Choroid plexus epithelial cell (primary cell): ENCODE data around the gene ARHGAP26.
A peak's percentile ranks its signal among the peaks of the same experiment; 100 is the strongest.

Experiments used
- DNase-seq: peaks from one replicate; pipeline ENCODE4 v3.0.0-alpha.2; 2010; ENCODE audit warnings: low read depth
- H3K4me3 ChIP-seq: 2 replicates; pipeline ENCODE4 v1.5.1; 2011; ENCODE audit warnings: low read depth, mild to moderate bottlenecking, control low read depth, low read length, moderate library complexity
- CTCF ChIP-seq: conservative IDR thresholded peaks from 2 replicates; pipeline ENCODE4 v1.5.1; 2011; ENCODE audit warnings: low read depth, mild to moderate bottlenecking, control low read depth, inconsistent platforms, low read length, moderate library complexity

ARHGAP26 gene

GRCh38 chr5:142862594-142862993, 92.4 kb downstream of the ARHGAP26 start:
- DNase-seq = no peak
- H3K4me3 ChIP-seq = no peak overlapping the region
- no peak for TF ChIP-seq CTCF

GRCh38 chr5:142863856-142864255, 93.7 kb downstream of the ARHGAP26 start:
- H3K4me3 ChIP-seq = no peak overlapping the region
- no peak for DNase-seq
- no peak for TF ChIP-seq CTCF

GRCh38 chr5:142864290-142865260, 94.4 kb downstream of the ARHGAP26 start:
- DNase-seq = no peak
- no peak for TF ChIP-seq CTCF

GRCh38 chr5:142865631-142866030, 95.5 kb downstream of the ARHGAP26 start:
- no peak for TF ChIP-seq CTCF
- DNase-seq = no peak

More at GRCh38 chr5:142864290-142865260, 94.4 kb downstream of the ARHGAP26 start:
- H3K4me3 ChIP-seq = no peak overlapping the region

GRCh38 chr5:142866563-142867275, 96.5 kb downstream of the ARHGAP26 start:
- peak; percentile 87 for DNase-seq
- TF ChIP-seq CTCF = peak; percentile 77

More at GRCh38 chr5:142865631-142866030, 95.5 kb downstream of the ARHGAP26 start:
- H3K4me3 ChIP-seq = no peak overlapping the region

GRCh38 chr5:142869886-142870285, 99.7 kb downstream of the ARHGAP26 start:
- no peak overlapping the region for H3K4me3 ChIP-seq
- peak; percentile 72 for DNase-seq
- TF ChIP-seq CTCF = no peak

More at GRCh38 chr5:142866563-142867275, 96.5 kb downstream of the ARHGAP26 start:
- H3K4me3 ChIP-seq = no peak overlapping the region
